Right lobe of liver (tissue), 4 donors: ENCODE data around the gene TPT1.

ENCODE experiments used
- CTCF ChIP-seq, 4 donors: fragments of 200-600 bp in 3 of 4; fragments of 450-650 bp in 1 of 4; IDR thresholded peaks; one replicate each; pipeline versions ENCODE4 v1.5.1 to v1.8.0; 2016 to 2022; ENCODE audit warnings: antibody characterized with exemption in 4 of 4, mild to moderate bottlenecking in 2 of 4
- POLR2A ChIP-seq: fragments of 450-650 bp; IDR thresholded peaks from one replicate; pipeline ENCODE4 v1.6.1; 2017; ENCODE audit warnings: antibody characterized with exemption, mild to moderate bottlenecking
- donor health status: DM: no; HTN: no; CAD: no.
- donor health status: DM: no; HTN: no; CAD: no.
- donor health status: DM: no; HTN: yes; CAD: no.

DNA sequence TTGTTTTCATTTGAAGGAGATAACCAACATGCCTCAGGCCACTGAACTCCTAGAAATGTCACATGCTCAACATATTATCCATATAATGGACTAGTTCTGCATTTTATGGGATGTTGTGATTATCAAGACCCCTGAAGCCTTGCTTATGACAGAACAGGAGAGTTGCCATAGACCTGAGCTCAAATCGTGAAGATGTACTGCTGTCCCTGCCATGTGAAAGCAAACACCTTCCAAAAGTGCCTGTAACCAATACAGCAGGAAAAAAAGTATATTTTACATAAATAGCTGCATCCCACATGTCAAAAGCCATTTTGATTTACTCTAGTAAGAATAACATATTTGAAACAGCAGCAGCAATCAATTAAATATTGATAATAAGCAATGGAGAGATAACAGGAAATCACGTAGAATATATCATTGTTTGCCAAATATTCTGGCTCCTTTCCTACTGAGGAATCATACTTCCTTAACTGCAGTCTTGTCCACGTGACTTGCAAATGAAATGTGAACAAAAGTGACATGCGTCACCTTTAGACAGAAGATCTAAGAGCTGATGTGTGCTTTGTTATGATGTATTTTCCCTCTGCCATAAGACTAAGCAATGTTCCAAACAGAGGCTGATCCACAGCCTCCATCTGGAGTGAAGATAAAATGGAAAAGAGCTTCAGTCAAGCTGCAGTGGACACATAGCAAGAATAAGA, 43.6 kb upstream of the TPT1 start:
- TF ChIP-seq CTCF (IDR thresholded peaks at IDR 0.05) (no peak), POLR2A (no peak)
